ENCODE measurements around the gene C6orf136.

C6orf136 gene

GRCh38 chr6:30625511-30625910 lies 21.4 kb upstream of the C6orf136 start:
- no peak overlapping the region for H3K4me3 ChIP-seq (ENCODE audit: low read depth, low read length)
- no peak for DNase-seq (ENCODE audit: low read depth)
- no peak for TF ChIP-seq MYC (IDR thresholded peaks at IDR 0.05; ENCODE audit: low read depth, low read length)
- no peak for TF ChIP-seq POLR2A (IDR thresholded peaks at IDR 0.05; ENCODE audit: extremely low read depth, insufficient read length)
- TF ChIP-seq, protein P1, sequence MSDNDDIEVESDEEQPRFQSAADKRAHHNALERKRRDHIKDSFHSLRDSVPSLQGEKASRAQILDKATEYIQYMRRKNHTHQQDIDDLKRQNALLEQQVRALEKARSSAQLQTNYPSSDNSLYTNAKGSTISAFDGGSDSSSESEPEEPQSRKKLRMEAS (IDR thresholded peaks at IDR 0.05; ENCODE audit: low read depth, low read length), result no peak
- no peak for TF ChIP-seq CTCF (IDR thresholded peaks at IDR 0.05; ENCODE audit: low read depth, low read length)

DNA sequence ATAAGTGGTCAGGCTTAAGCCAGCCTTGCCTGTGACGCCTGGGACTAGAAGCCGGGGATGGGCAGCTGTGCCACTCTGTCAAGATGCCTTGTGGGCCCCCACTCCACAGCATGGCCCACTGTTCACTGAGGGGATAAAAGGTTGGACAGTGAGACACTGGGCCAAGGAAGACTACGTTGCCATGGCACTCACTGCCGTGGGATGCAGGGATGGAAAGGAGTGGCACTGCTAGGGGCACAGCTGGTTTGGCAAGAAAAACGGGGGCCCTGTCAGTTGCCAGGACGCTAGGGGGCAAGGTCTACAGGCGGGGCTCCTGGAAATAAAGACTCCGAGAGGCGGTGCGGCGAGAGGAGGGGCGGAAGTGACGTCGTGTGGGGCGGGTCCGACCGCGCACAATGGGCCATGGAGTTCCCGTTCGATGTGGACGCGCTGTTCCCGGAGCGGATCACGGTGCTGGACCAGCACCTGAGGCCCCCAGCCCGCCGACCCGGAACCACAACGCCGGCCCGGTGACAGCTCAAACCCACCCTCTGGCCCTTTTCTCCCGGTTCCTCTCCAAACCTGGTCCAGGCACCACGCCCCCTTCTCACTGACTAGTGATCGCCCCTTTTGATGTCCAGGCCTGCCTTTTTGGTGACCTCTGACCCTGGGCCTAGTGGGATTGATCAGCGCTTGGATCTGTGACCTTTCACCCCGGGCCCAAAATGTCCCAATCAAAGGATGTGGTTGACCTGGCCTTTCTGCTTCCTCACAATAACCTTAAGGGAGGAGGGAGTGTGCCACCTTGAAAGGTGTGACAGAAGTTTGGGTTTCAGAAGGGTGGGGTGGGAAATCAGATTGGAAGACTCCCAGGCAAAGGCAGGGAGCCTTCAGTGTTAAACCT lies 20.2 kb upstream of the C6orf136 start, which contains the start of gene ATAT1:
Gene ATAT1 (plus strand): TSS at position 391 of the 883 bp plus-strand sequence.
- peak within 1 kb of the TSS; percentile 66 for H3K4me3 ChIP-seq (ENCODE audit: low read depth, low read length)
- peak; percentile 86 for DNase-seq (ENCODE audit: low read depth)
- TF ChIP-seq, protein P1 (IDR thresholded peaks at IDR 0.05; ENCODE audit: low read depth, low read length), result no peak
- peak; percentile 56 for TF ChIP-seq POLR2A (IDR thresholded peaks at IDR 0.05; ENCODE audit: extremely low read depth, insufficient read length)
- no peak; the same call in 1 of the 2 replicates for TF ChIP-seq MYC (IDR thresholded peaks at IDR 0.05; ENCODE audit: low read depth, low read length)
- TF ChIP-seq CTCF (IDR thresholded peaks at IDR 0.05; ENCODE audit: low read depth, low read length), result peak; percentile 38

DNA sequence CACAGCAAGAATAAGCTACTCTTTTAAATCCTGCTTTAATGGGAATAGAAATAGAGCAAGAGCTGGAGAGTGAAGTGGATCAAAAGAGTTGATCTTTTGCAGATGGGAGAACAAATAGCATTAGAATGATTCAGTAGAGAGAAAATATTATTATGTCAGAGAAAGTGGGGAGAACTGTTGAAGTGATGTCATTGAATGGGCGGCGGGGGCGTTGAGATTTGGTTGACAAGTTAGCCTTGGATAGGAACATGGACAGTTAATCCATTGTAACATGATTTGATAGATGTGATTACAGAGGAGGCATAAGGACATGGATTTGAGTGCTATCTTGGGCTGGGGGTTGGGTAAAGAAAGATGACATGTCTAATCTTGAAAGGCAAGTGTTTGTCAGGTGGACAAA lies 11.1 kb upstream of the C6orf136 start:
- no peak for TF ChIP-seq POLR2A (IDR thresholded peaks at IDR 0.05; ENCODE audit: extremely low read depth, insufficient read length)
- no peak for TF ChIP-seq MYC (IDR thresholded peaks at IDR 0.05; ENCODE audit: low read depth, low read length)
- no peak for TF ChIP-seq CTCF (IDR thresholded peaks at IDR 0.05; ENCODE audit: low read depth, low read length)
- TF ChIP-seq, protein P1 (IDR thresholded peaks at IDR 0.05; ENCODE audit: low read depth, low read length), result no peak
- no peak for DNase-seq (ENCODE audit: low read depth)

DNA sequence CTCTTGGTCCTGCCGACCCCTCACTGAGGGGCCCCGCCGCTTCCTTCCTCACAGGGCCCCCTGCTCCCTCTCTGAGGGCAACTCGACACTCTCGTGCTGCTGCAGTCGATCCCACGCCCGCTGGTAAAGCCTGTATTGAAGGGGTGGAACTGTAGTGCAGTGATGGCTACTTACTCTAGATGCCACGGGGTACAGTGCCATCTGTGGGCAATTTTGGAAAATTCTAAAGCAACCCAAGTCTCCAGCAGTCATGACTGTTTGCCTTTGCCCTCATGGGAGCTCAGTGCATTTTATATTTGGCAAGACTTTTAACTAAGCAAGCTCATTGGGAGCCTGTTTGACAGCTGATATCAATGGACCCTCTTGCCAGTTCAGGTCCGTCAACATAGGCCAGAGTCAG lies 6.5 kb upstream of the C6orf136 start:
- TF ChIP-seq, protein P1 (IDR thresholded peaks at IDR 0.05; ENCODE audit: low read depth, low read length), result no peak
- TF ChIP-seq POLR2A (IDR thresholded peaks at IDR 0.05; ENCODE audit: extremely low read depth, insufficient read length) (no peak), MYC (IDR thresholded peaks at IDR 0.05; ENCODE audit: low read depth, low read length) (no peak), CTCF (IDR thresholded peaks at IDR 0.05; ENCODE audit: low read depth, low read length) (no peak)
- DNase-seq (ENCODE audit: low read depth), result no peak
- no peak overlapping the region for H3K4me3 ChIP-seq (ENCODE audit: low read depth, low read length)

More for the DNA sequence above, 11.1 kb upstream of the C6orf136 start:
- no peak overlapping the region for H3K4me3 ChIP-seq (ENCODE audit: low read depth, low read length)

DNA sequence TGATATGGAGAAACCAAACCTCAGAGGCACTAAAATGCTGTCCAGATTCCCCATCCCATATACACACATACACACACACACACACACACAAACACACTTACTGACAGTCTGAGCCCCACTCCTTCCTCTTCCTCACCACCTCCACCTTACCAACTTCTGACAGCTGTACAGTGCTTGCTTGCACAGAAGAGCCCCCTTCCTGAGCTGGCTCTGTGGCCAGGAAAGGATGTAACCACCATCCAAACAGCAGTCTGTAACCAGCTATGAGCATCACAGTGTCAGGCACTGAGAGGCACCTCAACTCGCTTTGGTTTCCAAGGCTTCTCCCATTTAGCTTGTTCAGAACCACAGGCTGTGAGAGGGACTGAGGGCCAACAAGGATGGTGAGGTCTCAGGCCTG lies 5.9 kb upstream of the C6orf136 start:
- no peak for TF ChIP-seq MYC (IDR thresholded peaks at IDR 0.05; ENCODE audit: low read depth, low read length)
- no peak for DNase-seq (ENCODE audit: low read depth)
- H3K4me3 ChIP-seq (ENCODE audit: low read depth, low read length), result no peak overlapping the region

- DNase-seq (ENCODE audit: low read depth), result no peak
- H3K4me3 ChIP-seq (ENCODE audit: low read depth, low read length), result no peak overlapping the region
- TF ChIP-seq, protein P1 (IDR thresholded peaks at IDR 0.05; ENCODE audit: low read depth, low read length), result no peak
- TF ChIP-seq POLR2A (IDR thresholded peaks at IDR 0.05; ENCODE audit: extremely low read depth, insufficient read length) (no peak), CTCF (IDR thresholded peaks at IDR 0.05; ENCODE audit: low read depth, low read length) (no peak), MYC (IDR thresholded peaks at IDR 0.05; ENCODE audit: low read depth, low read length) (no peak)
Measured at GRCh38 chr6:30643656-30644055, 3.3 kb upstream of the C6orf136 start.
